Hepatocyte (in vitro differentiated cells): Measurements from ENCODE around the gene TMEM255B. TPM values are rescaled to one million over a fixed set of nuclear protein-coding genes. Genes with fewer than 3 reads are reported as not detected.

Experiments
- DNase-seq: peaks from one replicate; pipeline ENCODE4 v3.0.0-alpha.2; 2016; ENCODE audit warnings: low spot score
- H2AFZ ChIP-seq: fragments of 200-600 bp; sonication (generic); 2 replicates; pipeline ENCODE4 v1.6.0; 2016; ENCODE audit warnings: antibody characterized with exemption, mild to moderate bottlenecking
- H3K27ac ChIP-seq: fragments of 200-600 bp; sonication (generic); 2 replicates; pipeline ENCODE4 v1.5.1; 2016; ENCODE audit warnings: mild to moderate bottlenecking
- H3K27me3 ChIP-seq: fragments of 200-600 bp; sonication (generic); 2 replicates; pipeline ENCODE4 v1.6.1; 2016
- H3K36me3 ChIP-seq: fragments of 200-600 bp; sonication (generic); replicated peaks from 2 replicates; pipeline ENCODE4 v1.5.1; 2016; ENCODE audit warnings: low read depth; ENCODE audit not compliant: insufficient read depth
- H3K4me1 ChIP-seq: fragments of 200-600 bp; sonication (generic); 2 replicates; pipeline ENCODE4 v1.5.1; 2016; ENCODE audit warnings: mild to moderate bottlenecking, moderate library complexity; ENCODE audit not compliant: insufficient read depth
- H3K4me2 ChIP-seq: fragments of 200-600 bp; sonication (generic); 2 replicates; pipeline ENCODE4 v1.6.0; 2016
- H3K4me3 ChIP-seq: fragments of 200-600 bp; sonication (generic); 2 replicates; pipeline ENCODE4 v1.5.1; 2016; ENCODE audit warnings: mild to moderate bottlenecking
- H3K79me2 ChIP-seq: fragments of 200-600 bp; sonication (generic); 2 replicates; pipeline ENCODE4 v1.6.0; 2017; ENCODE audit warnings: mild to moderate bottlenecking
- H3K9me2 ChIP-seq: fragments of 200-600 bp; sonication (generic); replicated peaks from 2 replicates; pipeline ENCODE4 v1.6.0; 2017; ENCODE audit warnings: mild to moderate bottlenecking; ENCODE audit not compliant: insufficient read depth
- H3K9me3 ChIP-seq: fragments of 200-600 bp; sonication (generic); 2 replicates; pipeline ENCODE4 v1.5.1; 2016; ENCODE audit warnings: low read depth, mild to moderate bottlenecking
- H4K20me1 ChIP-seq: fragments of 200-600 bp; sonication (generic); 2 replicates; pipeline ENCODE4 v1.6.0; 2016; ENCODE audit warnings: mild to moderate bottlenecking; ENCODE audit not compliant: insufficient read depth, poor library complexity, severe bottlenecking
- EZH2 ChIP-seq: fragments of 200-600 bp; sonication (generic); IDR thresholded peaks from 2 replicates; pipeline ENCODE4 v1.6.1; 2016; ENCODE audit warnings: antibody characterized with exemption, mild to moderate bottlenecking, borderline replicate concordance
- EZH2phosphoT487 ChIP-seq: fragments of 200-600 bp; sonication (generic); IDR thresholded peaks from one replicate; pipeline ENCODE4 v1.6.1; 2018; ENCODE audit warnings: antibody characterized with exemption, mild to moderate bottlenecking, low read depth, moderate library complexity; ENCODE audit not compliant: unreplicated experiment, severe bottlenecking
- WGBS: methylation state at CpG from one replicate; pipeline ENCODE4 v1.1.6; 2016; ENCODE audit warnings: low lambda C conversion rate; ENCODE audit errors: missing lambda C conversion rate; 5-methylcytosine and 5-hydroxymethylcytosine counted together
- polyA plus RNA-seq: library from polyadenylated mRNA; unstranded; fragments of >200 nt; fragmentation: Nextera tagmentation; extraction: Ambion mirVana; gene quantifications from 2 replicates; pipeline ENCODE4 v1.2.1, GENCODE V29; 2016
- total RNA-seq: library from RNA; depleted of rRNA; stranded (reverse); fragments of >200 nt; gene quantifications from 2 replicates; pipeline ENCODE4 v1.2.3, GENCODE V29; 2014
- TF ChIP-seq, protein P1 (sequence below): fragments of 200-600 bp; sonication (generic); IDR thresholded peaks from 2 replicates; pipeline ENCODE4 v1.5.1; 2016; ENCODE audit warnings: antibody characterized with exemption, mild to moderate bottlenecking; ENCODE audit not compliant: poor library complexity

Gene TMEM255B
- total and polyA plus RNA-seq, 2 experiments from 2014 or later = 0.10 to 4.0 TPM

DNA sequence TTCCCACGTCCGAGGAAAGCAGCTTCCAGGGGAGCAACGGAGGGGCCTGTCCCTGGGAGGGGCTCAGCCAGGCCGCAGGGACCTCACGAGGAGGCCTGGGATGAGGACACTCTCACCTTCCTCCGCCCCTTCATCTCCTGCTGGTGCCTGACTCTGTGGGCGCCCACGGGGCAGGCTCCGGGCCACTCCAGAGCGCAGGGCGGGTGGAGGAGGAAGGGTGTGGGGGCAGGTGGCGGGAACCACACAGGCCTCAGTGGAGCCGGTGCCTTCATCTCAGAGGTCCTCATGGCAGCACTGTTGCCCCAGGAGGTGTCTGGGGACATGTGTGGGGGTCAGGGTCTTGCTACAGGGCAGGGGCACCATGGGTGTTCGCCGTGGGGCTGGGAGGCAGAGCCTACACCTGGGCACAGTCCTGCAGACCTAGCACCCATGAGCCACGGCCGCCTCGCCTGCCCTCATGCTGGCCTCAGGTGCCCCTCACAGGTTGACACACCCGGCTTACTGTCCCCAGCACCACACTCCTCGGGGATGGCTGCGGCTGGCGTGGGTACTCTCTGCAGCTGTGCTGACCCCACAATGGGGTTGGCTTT lies 10.1 kb upstream of the TMEM255B start:
- DNase-seq = no peak
- no peak overlapping the region for H3K4me3 ChIP-seq
- H3K27me3 ChIP-seq = no peaks in the 10 kb centered on the region
- no peaks in the 10 kb centered on the region for H3K9me3 ChIP-seq
- no peak overlapping the region for H3K27ac ChIP-seq
- H3K4me2 ChIP-seq = no peak overlapping the region
- WGBS = 88% methylated on average over 14 of the region's 22 CpGs
- H3K36me3 ChIP-seq = no peaks in the 10 kb centered on the region
- H4K20me1 ChIP-seq = no peaks in the 10 kb centered on the region
- no peaks in the 10 kb centered on the region for H3K9me2 ChIP-seq
- H2AFZ ChIP-seq = no peak overlapping the region
- no peaks in the 10 kb centered on the region for H3K79me2 ChIP-seq
- H3K4me1 ChIP-seq = peaks cover 2% of the 10 kb centered on the region
- no peak for TF ChIP-seq EZH2
- TF ChIP-seq, protein P1, sequence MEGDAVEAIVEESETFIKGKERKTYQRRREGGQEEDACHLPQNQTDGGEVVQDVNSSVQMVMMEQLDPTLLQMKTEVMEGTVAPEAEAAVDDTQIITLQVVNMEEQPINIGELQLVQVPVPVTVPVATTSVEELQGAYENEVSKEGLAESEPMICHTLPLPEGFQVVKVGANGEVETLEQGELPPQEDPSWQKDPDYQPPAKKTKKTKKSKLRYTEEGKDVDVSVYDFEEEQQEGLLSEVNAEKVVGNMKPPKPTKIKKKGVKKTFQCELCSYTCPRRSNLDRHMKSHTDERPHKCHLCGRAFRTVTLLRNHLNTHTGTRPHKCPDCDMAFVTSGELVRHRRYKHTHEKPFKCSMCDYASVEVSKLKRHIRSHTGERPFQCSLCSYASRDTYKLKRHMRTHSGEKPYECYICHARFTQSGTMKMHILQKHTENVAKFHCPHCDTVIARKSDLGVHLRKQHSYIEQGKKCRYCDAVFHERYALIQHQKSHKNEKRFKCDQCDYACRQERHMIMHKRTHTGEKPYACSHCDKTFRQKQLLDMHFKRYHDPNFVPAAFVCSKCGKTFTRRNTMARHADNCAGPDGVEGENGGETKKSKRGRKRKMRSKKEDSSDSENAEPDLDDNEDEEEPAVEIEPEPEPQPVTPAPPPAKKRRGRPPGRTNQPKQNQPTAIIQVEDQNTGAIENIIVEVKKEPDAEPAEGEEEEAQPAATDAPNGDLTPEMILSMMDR = no peak
- no peak for TF ChIP-seq EZH2phosphoT487

DNA sequence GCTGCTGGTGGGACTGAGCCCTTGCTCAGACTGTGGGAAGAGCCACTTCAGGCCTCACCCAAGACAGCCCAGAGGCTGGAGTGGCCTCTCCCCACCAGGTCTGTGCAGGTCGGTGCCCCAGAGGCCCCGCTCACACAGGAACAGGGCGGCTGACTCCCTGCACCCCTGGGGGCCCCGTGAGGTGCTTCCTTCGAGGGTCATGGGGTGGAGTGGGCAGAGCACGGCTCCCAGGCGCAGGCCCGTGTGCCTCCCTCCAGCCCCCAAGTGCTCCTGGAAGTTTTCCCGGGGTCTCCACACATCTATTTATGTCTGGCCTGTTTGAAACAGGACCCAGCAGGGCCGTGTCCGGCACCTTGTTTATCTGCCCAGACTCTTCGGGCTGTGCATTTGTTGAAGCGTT lies 9.5 kb upstream of the TMEM255B start:
- H3K27me3 ChIP-seq = no peaks in the 10 kb centered on the region
- WGBS = 89% methylated on average over 13 of the region's 13 CpGs

DNA sequence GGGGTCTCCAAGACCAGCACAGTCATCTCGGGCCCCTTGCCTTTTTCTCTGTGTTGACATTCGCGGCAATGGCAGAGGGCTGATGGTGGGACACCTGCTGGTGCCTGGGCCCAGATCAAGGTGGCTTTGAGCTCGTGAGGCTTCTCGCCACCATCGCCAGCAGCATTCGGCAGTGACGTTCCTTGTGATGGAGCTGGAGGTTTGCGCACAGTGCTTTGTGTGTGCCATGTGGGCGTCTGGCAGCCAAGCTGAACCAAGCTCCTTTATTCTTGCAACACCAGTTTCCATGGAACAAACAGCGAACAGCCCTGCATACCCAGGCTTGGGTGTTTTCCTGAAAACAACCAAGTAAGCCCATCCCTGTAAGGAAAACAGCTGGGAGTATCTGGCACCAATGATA lies 9.1 kb upstream of the TMEM255B start:
- H3K9me2 ChIP-seq = no peaks in the 10 kb centered on the region
- H3K27me3 ChIP-seq = no peaks in the 10 kb centered on the region
- H3K27ac ChIP-seq = no peak overlapping the region
- WGBS = 95% methylated on average over 11 of the region's 11 CpGs
- TF ChIP-seq EZH2 = no peak
- no peak for TF ChIP-seq EZH2phosphoT487
- TF ChIP-seq, protein P1 = no peak
- H3K4me3 ChIP-seq = no peak overlapping the region
- H3K4me1 ChIP-seq = peaks cover 2% of the 10 kb centered on the region
- no peaks in the 10 kb centered on the region for H3K9me3 ChIP-seq
- H3K36me3 ChIP-seq = no peaks in the 10 kb centered on the region
- H3K4me2 ChIP-seq = no peak overlapping the region
- no peaks in the 10 kb centered on the region for H3K79me2 ChIP-seq
- no peak overlapping the region for H2AFZ ChIP-seq
- H4K20me1 ChIP-seq = no peaks in the 10 kb centered on the region
- DNase-seq = no peak

More for the DNA sequence above, 9.5 kb upstream of the TMEM255B start:
- Histone ChIP-seq H3K9me3 (no peaks in the 10 kb centered on the region), H3K27ac (no peak overlapping the region), H3K4me1 (peaks cover 2% of the 10 kb centered on the region), H3K4me3 (no peak overlapping the region), H4K20me1 (no peaks in the 10 kb centered on the region), H3K4me2 (no peak overlapping the region), H3K36me3 (no peaks in the 10 kb centered on the region), H2AFZ (no peak overlapping the region), H3K79me2 (no peaks in the 10 kb centered on the region), H3K9me2 (no peaks in the 10 kb centered on the region)
- TF ChIP-seq, protein P1 = no peak
- no peak for TF ChIP-seq EZH2phosphoT487
- TF ChIP-seq EZH2 = no peak
- DNase-seq = no peak
